SK-N-SH (cell line): ENCODE measurements around the gene ZNF541. TPM values are rescaled to one million over a fixed set of nuclear protein-coding genes. Genes with fewer than 3 reads are reported as not detected.

Source experiments
- CTCF ChIA-PET: fragments of 300-600, 350-600 bp; formaldehyde crosslinking; extraction: SDS; loops from one replicate; lab custom pipeline; 2021; lab: Yijun Ruan, JAX
- POLR2A ChIA-PET: fragments of 350-600 bp; sonication (Branson Sonifier 250); formaldehyde crosslinking; extraction: SDS; loops from one replicate; lab custom pipeline; 2020; ENCODE audit warnings: antibody characterized with exemption, inconsistent platforms; lab: Yijun Ruan, JAX
- DNase-seq: peaks from one replicate; pipeline ENCODE4 v3.0.0; 2012
- H2AFZ ChIP-seq: fragments of 200-600 bp; sonication (generic); 2 replicates; pipeline ENCODE4 v1.8.1; 2016; ENCODE audit warnings: antibody characterized with exemption, mild to moderate bottlenecking, low read depth
- H3F3A ChIP-seq: fragments of 200-600 bp; sonication (generic); replicated peaks from 2 replicates; pipeline ENCODE3; 2016; ENCODE audit warnings: antibody characterized with exemption, mild to moderate bottlenecking; ENCODE audit not compliant: insufficient read depth
- H3K27ac ChIP-seq, 2 experiments: fragments of 200-500 bp in 1 of 2; fragments of 200-600 bp in 1 of 2; sonication (Bioruptor generic) in 1 of 2; sonication (generic), shearing (Covaris generic) in 1 of 2; 2 replicates each; pipeline versions ENCODE4 v1.5.1 to v1.6.1; 2014 to 2016; ENCODE audit warnings: low read depth in 2 of 2, inconsistent platforms in 1 of 2, low read length in 1 of 2, mild to moderate bottlenecking in 1 of 2, mixed read lengths in 1 of 2
- H3K27me3 ChIP-seq: fragments of 200-600 bp; sonication (generic), shearing (Covaris generic); 2 replicates; pipeline ENCODE4 v1.6.1; 2016; ENCODE audit warnings: mixed run types; ENCODE audit not compliant: insufficient read depth
- H3K36me3 ChIP-seq, 2 experiments: fragments of 200-500 bp in 1 of 2; fragments of 200-600 bp in 1 of 2; sonication (Bioruptor generic) in 1 of 2; sonication (generic) in 1 of 2; replicated peaks in 1 of 2; 2 replicates each; pipeline versions ENCODE3 to v1.5.1; 2014 to 2016; ENCODE audit warnings: low read length in 1 of 2, mild to moderate bottlenecking in 1 of 2; ENCODE audit not compliant: insufficient read depth in 2 of 2, control insufficient read depth in 1 of 2
- H3K4me1 ChIP-seq, 2 experiments: fragments of 200-500 bp in 1 of 2; fragments of 200-600 bp in 1 of 2; sonication (Bioruptor generic) in 1 of 2; sonication (generic), shearing (Covaris generic) in 1 of 2; 2 replicates each; pipeline versions ENCODE4 v1.5.1 to v1.6.1; 2014 to 2016; ENCODE audit warnings: low read depth in 1 of 2, low read length in 1 of 2, mixed run types in 1 of 2; ENCODE audit not compliant: insufficient read depth in 2 of 2, control insufficient read depth in 1 of 2
- H3K4me2 ChIP-seq: fragments of 200-600 bp; sonication (generic), shearing (Covaris generic); 2 replicates; pipeline ENCODE4 v1.6.1; 2017; ENCODE audit warnings: mixed run types
- H3K4me3 ChIP-seq, 2 experiments: fragments of 200-500 bp in 1 of 2; fragments of 200-600 bp in 1 of 2; sonication (Bioruptor generic) in 1 of 2; sonication (generic), shearing (Covaris generic) in 1 of 2; 2 replicates each; pipeline versions ENCODE4 v1.5.1 to v1.8.1; 2014 to 2016; ENCODE audit warnings: low read depth in 2 of 2, inconsistent platforms in 1 of 2, low read length in 1 of 2, mild to moderate bottlenecking in 1 of 2, mixed read lengths in 1 of 2, moderate library complexity in 1 of 2
- H3K79me2 ChIP-seq: fragments of 200-600 bp; sonication (generic); 2 replicates; pipeline ENCODE4 v1.8.1; 2017; ENCODE audit warnings: mild to moderate bottlenecking; ENCODE audit not compliant: insufficient read depth
- H3K9ac ChIP-seq: fragments of 200-600 bp; sonication (generic); 2 replicates; pipeline ENCODE4 v1.6.1; 2017; ENCODE audit warnings: mixed run types
- H3K9me2 ChIP-seq: fragments of 200-600 bp; sonication (generic); 2 replicates; pipeline ENCODE4 v1.6.1; 2017; ENCODE audit warnings: mixed run types
- H3K9me3 ChIP-seq: fragments of 200-600 bp; sonication (generic); 2 replicates; pipeline ENCODE4 v1.6.1; 2017; ENCODE audit warnings: mixed run types, mild to moderate bottlenecking, moderate library complexity
- H4K20me1 ChIP-seq: fragments of 200-600 bp; sonication (generic); 2 replicates; pipeline ENCODE4 v1.6.1; 2017; ENCODE audit warnings: mild to moderate bottlenecking, mixed run types; ENCODE audit not compliant: insufficient read depth
- CHD2 ChIP-seq: fragments of 150-350 bp; IDR thresholded peaks from 2 replicates; pipeline ENCODE4 v1.6.1; 2018; ENCODE audit warnings: low read length; ENCODE audit not compliant: partially characterized antibody
- ELF1 ChIP-seq: IDR thresholded peaks from 2 replicates; pipeline ENCODE4 v1.4.0; 2012
- EP300 ChIP-seq, 2 experiments: IDR thresholded peaks; 2 replicates each; pipeline versions ENCODE4 v1.4.0 to v1.6.1; 2012; ENCODE audit warnings: borderline replicate concordance in 1 of 2, low read depth in 1 of 2, low read length in 1 of 2
- EZH2phosphoT487 ChIP-seq: fragments of 200-600 bp; sonication (generic); IDR thresholded peaks from 2 replicates; pipeline ENCODE4 v1.6.1; 2017; ENCODE audit warnings: low read depth, mixed run types, mild to moderate bottlenecking, antibody characterized with exemption, moderate library complexity, borderline replicate concordance
- FOXM1 ChIP-seq: IDR thresholded peaks from 2 replicates; pipeline ENCODE4 v1.4.0; 2012; ENCODE audit warnings: low read depth, mild to moderate bottlenecking
- GATA2 ChIP-seq: sonication (generic); formaldehyde crosslinking; IDR thresholded peaks from 2 replicates; pipeline ENCODE4 v1.5.0; 2020; ENCODE audit warnings: mild to moderate bottlenecking, missing genetic modification reagents
- IRF3 ChIP-seq: fragments of 150-350 bp; IDR thresholded peaks from 2 replicates; pipeline ENCODE4 v1.6.1; 2016; ENCODE audit warnings: mild to moderate bottlenecking, low read depth, low read length
- PBX3 ChIP-seq: IDR thresholded peaks from 2 replicates; pipeline ENCODE4; 2012
- RAD21 ChIP-seq: IDR thresholded peaks from 2 replicates; pipeline ENCODE4 v1.6.1; 2012; ENCODE audit warnings: mild to moderate bottlenecking, low read length
- RCOR1 ChIP-seq: fragments of 150-350 bp; IDR thresholded peaks from 2 replicates; pipeline ENCODE4 v1.6.1; 2017; ENCODE audit warnings: antibody characterized with exemption, low read length
- REST ChIP-seq: IDR thresholded peaks from 2 replicates; pipeline ENCODE4 v1.6.1; 2012; ENCODE audit warnings: mild to moderate bottlenecking, low read depth, low read length, moderate library complexity
- SIN3A ChIP-seq: IDR thresholded peaks from 2 replicates; pipeline ENCODE4 v1.6.1; 2012; ENCODE audit warnings: low read depth, mild to moderate bottlenecking, low read length, moderate library complexity, borderline replicate concordance
- SMC3 ChIP-seq: IDR thresholded peaks from 2 replicates; pipeline ENCODE4 v1.6.1; 2012; ENCODE audit warnings: low read depth, low read length, improper control_type of control experiment
- TAF1 ChIP-seq: IDR thresholded peaks from 2 replicates; pipeline ENCODE4 v1.6.1; 2012; ENCODE audit warnings: low read depth, mild to moderate bottlenecking, low read length, moderate library complexity, borderline replicate concordance
- TEAD4 ChIP-seq: IDR thresholded peaks from 2 replicates; pipeline ENCODE4 v1.4.0; 2012; ENCODE audit warnings: mild to moderate bottlenecking, borderline replicate concordance; ENCODE audit not compliant: insufficient read depth
- YY1 ChIP-seq: IDR thresholded peaks from 2 replicates; pipeline ENCODE4 v1.4.0; 2012; ENCODE audit warnings: low read depth, mild to moderate bottlenecking
- ZBTB33 ChIP-seq: IDR thresholded peaks from 2 replicates; pipeline ENCODE4 v1.4.0; 2012; ENCODE audit warnings: low read depth, borderline replicate concordance
- WGBS: methylation state at CpG from one replicate; pipeline ENCODE4 v1.1.6; 2017; ENCODE audit warnings: low lambda C conversion rate; 5-methylcytosine and 5-hydroxymethylcytosine counted together
- polyA plus RNA-seq, 3 experiments: library from polyadenylated mRNA; depleted of rRNA; stranded (reverse); fragments of >200 nt; gene quantifications; 2 replicates each; pipeline ENCODE4 v1.2.3, GENCODE V29; 2012

ZNF541 gene
- polyA plus RNA-seq, 1 of the 3 experiments (the other 2 are of a cell fraction), result 0.08 TPM

GRCh38 chr19:47545061-47545948 is 27.6 kb downstream of the ZNF541 start:
- 84% methylated on average over 37 of the region's 75 CpGs for WGBS
- H3K9me2 ChIP-seq, result no peaks in the 10 kb centered on the region
- no peaks in the 10 kb centered on the region for H3F3A ChIP-seq
- TF ChIP-seq SIN3A (no peak), SMC3 (no peak), TEAD4 (no peak), CHD2 (no peak), EZH2phosphoT487 (no peak), RCOR1 (no peak), FOXM1 (no peak), YY1 (no peak), REST (no peak), PBX3 (no peak), RAD21 (no peak), ELF1 (no peak), EP300 (IDR thresholded peaks at IDR 0.05; ENCODE audit: borderline replicate concordance in 1 of 2, low read depth in 1 of 2, low read length in 1 of 2) (no peak), GATA2 (CRISPR knock-in tag) (no peak), TAF1 (no peak), IRF3 (no peak), ZBTB33 (no peak)
- H3K27me3 ChIP-seq, result no peaks in the 10 kb centered on the region
- H3K4me2 ChIP-seq, result no peak overlapping the region
- no peaks in the 10 kb centered on the region for H4K20me1 ChIP-seq
- H3K27ac ChIP-seq, result no peak overlapping the region
- DNase-seq, result no peak
- H3K36me3 ChIP-seq, result no peaks in the 10 kb centered on the region
- H3K9me3 ChIP-seq, result no peaks in the 10 kb centered on the region
- ChIA-PET CTCF (interaction anchor here (1.4 kb wide), 1 partner anchor 109 kb away, joined by 3 read pairs; no protein-coding TSS in a partner anchor), POLR2A (no interaction called here)
- H3K4me3 ChIP-seq, result no peak overlapping the region
- no peaks in the 10 kb centered on the region for H3K79me2 ChIP-seq
- peaks cover 0 to 5% of the 10 kb centered on the region in 2 experiments; a peak in 1 of 4 replicates for H3K4me1 ChIP-seq
- H2AFZ ChIP-seq, result no peak overlapping the region
- H3K9ac ChIP-seq, result no peak overlapping the region
